Activated T-cell treated with anti-CD3 and anti-CD28 coated beads, Interleukin-2, amount 50 U/mL, for 48 hours (primary cell): ENCODE results near the gene MAP7D3.

Source experiments
- DNase-seq, 2 experiments: peaks; one replicate each; pipeline ENCODE4 v3.0.0-alpha.2; 2020

Gene MAP7D3

GRCh38 chrX:136203951-136204350, 47.2 kb downstream of the MAP7D3 start:
- DNase-seq, result no peak

DNA sequence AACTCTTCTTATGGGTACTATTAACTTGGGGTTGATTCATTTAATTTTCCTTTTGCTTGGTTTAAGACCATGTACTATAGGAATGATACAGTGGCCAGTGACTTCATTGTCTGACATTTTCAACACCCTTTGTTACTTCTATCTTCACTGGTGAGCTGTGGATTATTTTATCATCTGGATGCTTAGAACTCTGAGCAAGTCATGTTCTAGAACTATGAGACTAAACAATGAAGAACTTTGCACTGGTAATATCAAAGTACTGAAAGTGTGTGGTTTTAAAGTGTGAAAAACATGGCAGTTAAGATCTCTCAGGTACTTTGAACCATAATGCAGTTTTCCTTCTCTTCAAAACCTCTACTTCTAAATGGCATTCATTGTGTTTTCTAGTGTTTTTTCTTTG, 47.8 kb downstream of the MAP7D3 start:
- no peak for DNase-seq

- DNase-seq, result no peak
These were observed 48.3 kb downstream of the MAP7D3 start for GRCh38 chrX:136202889-136203288.

DNA sequence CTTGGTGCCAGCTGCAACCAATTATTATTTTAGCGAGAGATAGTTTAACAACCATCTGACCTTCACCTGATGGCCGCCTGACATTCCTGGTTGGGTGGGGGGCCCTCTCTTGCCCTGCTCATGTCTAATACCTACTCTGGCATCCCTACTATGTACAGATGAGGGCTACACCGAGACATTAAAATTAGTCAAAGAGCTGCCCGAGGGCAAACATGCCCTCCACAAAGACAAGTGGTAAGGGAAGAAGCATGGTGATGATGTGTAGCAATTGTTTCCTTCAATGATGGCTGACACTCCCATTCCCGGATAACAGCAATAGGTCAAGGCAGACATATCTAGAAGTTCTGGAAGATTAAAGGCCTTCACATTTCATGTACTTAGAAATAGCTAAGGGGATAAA, 49.6 kb downstream of the MAP7D3 start:
- no peak for DNase-seq

- DNase-seq, result no peak
These were observed 50.7 kb downstream of the MAP7D3 start for GRCh38 chrX:136200466-136200865.

DNA sequence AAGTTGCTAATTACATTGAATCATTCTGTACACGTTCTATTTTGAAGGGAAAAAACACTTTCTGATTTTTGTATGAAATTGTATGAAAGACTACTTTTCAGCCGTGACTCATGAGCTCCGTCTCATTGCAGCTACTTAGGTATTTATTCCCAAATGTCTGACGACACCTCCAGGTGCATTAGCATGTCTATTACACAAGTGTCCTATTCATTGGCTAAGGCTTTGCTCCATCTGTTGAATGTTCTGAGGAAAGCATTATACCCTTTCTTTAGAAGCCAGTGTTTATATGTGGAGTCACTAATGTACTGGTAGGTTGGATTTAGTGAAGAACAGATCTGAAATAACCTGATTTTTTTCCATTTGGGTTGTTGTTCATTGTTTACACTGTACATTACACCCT, 51.8 kb downstream of the MAP7D3 start:
- DNase-seq, result no peak

DNA sequence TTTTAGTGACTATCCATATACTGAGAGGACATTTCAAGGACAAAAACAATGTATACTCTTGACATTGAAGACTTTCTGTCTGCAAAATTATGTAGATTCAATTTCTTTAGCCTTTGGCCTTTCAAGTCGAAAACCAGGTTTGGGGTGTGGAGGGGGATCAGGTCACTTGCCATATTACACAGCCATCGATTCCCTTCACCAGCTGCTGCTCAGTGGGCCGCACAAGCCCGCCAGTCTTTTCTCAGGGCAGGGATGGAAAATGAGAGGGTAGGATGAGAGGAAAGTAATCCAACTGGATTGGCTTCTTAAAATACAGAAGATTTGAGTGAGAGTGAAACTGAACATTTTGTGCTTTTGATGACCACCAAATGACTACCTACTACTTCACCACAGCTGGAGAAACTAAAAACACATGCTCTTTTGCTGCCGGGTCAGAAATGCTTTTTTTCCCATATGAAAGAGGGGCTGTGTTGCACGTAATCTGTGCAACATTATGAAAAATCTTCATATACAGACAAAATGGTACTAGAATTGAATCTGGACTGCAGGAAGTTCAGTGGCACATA, 52.4 kb downstream of the MAP7D3 start:
- no peak for DNase-seq

DNA sequence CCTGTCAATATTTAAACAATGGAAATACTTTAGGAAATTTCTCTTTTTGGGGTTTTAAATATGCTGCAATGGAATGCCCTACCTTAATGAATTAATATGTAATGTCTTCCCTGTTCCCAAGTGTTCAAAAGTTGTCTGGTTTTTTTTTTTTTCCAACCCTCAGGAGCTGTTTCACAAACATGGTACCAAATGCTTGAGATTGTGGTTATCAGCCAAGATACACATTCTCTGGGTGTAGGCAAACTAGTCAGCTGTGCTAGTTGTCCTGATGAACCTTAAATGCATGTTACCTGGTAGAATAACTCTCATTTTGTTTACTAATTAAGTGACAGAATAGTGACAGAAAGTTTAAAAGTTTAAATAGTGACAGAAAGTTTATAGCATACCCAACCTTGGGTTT, 53.2 kb downstream of the MAP7D3 start:
- no peak for DNase-seq

- DNase-seq, result no peak
These were observed 54.5 kb downstream of the MAP7D3 start for GRCh38 chrX:136196691-136197155.

DNA sequence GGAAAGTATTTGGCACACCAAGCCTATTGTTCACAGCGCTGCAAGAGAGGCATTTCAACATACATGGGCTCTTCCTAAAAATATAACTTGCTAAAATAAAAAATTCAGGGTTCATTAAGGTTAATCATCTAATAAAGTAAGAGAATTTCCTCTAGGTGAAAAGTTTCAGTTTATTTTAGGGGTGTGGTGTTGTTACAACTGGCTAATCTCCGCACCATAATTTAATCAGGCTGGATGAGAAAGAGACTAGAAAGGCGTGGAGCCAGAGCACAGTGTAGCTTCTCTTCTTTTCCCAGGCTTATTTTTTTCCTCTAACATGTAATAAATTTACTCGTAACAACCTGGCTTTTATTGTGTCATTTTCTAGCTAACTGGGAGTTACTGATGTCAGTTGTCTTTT, 56.0 kb downstream of the MAP7D3 start:
- DNase-seq, result no peak

- DNase-seq, result no peak
These were observed 56.7 kb downstream of the MAP7D3 start for GRCh38 chrX:136194536-136194935.

GRCh38 chrX:136193771-136194170, 57.4 kb downstream of the MAP7D3 start:
- no peak for DNase-seq

GRCh38 chrX:136192839-136193414, 58.3 kb downstream of the MAP7D3 start:
- DNase-seq, result no peak

DNA sequence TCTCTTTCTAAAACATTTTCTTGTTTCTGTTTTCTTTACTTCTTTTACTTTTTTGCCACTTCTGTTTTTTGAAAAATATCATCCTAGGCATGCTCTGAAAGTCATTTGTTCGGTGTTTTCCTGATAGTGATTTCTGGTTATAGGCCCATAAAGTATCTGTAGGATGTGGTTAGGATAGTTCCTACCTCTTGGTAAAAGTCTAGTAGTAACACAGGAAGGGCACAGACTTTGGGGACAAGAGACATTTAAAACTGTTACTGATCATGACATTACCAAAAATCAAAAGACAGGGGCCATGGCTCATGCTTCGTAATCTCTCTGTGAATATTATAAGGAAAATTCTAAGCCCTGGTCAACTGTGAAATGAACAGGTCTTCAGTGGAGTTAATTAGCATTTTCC, 59.1 kb downstream of the MAP7D3 start:
- DNase-seq, result no peak

DNA sequence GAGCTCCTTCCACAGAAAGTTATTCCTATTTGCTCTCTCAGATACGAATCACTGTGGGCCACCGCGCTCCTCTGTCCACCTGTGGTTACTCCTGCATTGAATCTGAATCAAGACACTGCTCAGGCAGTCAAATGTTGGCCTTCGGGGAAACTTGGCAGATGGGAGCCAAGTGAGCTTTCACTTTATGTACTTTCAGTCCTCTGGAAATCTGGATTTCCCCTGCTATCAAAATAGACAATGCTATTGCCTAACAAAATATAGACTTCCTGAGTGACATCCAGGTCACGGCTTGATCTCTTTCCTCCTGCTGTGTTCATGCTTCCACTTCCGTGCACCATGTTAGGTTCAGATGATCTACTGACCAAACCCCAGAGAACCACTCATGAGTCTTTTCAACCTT, 60.0 kb downstream of the MAP7D3 start:
- no peak for DNase-seq

DNA sequence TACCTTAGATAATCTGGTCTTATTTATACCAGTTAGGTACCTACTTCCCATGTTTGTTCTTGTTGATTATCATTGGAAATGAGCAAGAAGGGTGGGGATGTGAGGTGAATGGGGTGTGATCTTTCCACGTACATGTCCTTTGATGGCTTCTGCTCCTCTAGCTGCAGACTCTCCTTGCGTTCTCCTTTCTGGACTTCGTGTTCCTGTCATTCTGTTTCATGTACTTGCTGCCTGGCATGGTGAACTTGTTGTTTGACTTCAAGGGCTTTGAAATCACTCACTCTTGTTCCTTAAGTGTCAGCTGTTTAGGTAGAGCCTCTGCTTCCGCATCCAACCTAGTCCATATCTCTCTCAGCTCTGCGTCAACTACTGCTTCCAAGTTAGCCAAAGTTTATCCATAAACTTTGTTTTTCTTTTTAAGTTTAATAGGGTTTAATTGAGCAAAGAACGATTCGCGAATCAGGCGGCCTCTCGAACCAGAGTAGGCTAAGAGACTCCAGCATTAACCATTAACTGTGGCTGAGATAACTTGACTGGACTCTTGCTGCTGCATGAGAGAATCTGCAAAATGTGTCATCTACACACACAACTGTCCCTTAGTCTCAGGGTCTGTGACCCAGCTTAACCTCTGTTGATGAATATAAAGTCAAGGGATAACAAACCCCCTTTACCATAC, 61.0 kb downstream of the MAP7D3 start:
- DNase-seq, result no peak

- no peak for DNase-seq
These were observed 62.0 kb downstream of the MAP7D3 start for GRCh38 chrX:136189222-136189621.

DNA sequence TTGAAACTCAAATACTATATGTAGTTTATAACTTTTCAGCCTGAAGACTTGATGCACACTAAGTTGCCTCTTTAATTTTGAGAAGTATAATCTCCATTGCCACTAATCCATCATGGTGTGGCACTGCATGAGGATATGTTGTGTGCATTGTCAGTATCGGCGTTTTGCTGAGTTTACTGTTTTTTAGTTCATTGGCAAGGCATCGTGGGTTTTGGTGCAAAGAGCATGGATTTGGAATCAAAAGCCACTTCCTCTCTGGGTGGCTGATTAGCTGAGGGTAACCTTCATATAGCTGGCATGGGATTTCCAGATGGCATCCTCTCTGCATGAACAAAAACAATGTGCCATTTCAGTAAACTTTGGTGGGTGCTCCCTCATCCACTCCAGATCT, 65.2 kb downstream of the MAP7D3 start:
- DNase-seq, result no peak

DNA sequence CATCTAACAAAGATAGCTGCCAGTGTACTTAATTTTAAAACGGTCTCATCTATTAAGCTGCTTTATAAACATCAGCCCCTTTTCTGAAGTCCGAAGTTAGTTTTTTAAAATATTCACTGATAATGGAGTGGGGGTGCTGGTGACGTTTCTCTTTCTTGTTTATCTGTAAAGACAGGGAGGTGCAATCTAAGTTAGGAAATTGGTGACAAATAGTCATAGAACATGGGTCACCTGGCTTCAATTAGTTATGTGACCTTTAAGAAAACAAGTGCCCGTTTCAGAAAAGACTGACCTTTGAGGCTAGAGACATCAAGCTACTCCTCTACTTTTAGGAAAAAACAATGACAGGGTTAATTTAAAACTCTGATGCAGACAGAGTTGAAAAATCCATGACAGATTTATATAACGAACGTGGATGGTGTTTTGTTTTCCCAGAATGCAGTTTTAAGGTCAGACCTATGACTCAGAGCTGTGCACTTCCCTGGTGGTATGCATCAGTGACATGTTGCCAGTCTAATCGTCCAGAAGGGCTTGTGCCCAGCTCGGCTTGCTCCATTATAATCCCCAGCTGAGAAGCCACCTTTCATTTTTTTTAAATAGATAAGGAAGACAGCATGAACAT, 65.7 kb downstream of the MAP7D3 start:
- no peak for DNase-seq

DNA sequence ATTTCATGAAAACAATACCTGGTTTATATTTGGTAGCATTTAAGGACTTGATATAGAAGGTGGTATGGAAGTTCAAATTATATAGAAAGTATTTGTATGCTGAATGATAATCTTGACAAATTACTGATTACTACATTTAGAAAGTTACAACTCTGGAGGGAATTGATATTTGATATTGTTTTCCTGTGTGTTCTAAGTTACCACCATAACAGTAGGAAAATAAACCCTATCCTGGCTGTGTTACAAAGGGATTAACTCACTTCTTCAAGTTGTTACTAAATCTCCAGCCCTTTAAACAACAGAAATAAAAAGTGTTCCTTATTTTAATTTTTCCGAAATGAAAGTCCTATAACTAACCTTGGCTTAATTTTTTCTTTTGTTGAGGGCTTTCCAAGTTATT, 67.3 kb downstream of the MAP7D3 start:
- DNase-seq, result no peak

- no peak for DNase-seq
These were observed 68.0 kb downstream of the MAP7D3 start for GRCh38 chrX:136183172-136183571.

DNA sequence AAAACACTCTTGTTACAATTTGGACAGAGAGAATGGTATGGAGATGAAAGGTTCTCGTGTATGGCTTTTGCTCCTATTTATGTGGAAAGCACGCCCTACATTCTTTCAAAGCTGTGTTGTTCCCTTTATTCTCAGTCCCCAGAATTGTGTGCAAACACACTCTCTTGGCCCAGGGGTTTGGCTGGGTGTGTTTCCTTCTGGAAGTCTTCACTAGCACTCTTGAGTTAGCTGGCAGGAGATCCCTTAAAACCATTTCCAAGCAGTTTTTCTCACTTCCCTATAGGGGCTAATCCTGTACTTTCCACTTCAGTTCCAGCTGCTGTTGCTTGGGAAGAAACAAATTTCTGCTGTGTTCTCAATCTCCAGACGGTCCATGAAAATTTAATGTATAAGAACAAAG, 68.8 kb downstream of the MAP7D3 start:
- DNase-seq, result no peak

- DNase-seq, result no peak
These were observed 72.1 kb downstream of the MAP7D3 start for GRCh38 chrX:136179133-136179532.

GRCh38 chrX:136176399-136176825, 74.8 kb downstream of the MAP7D3 start:
- no peak for DNase-seq
